SU-DHL-6 (cell line): ENCODE results near the gene ALG9.

Source experiments
- H2AFZ ChIP-seq: fragments of 200-600 bp; sonication (generic); 2 replicates; pipeline ENCODE4 v1.6.1; 2014; ENCODE audit warnings: low read depth, mild to moderate bottlenecking, moderate library complexity, mixed read lengths, antibody characterized with exemption, low read length; ENCODE audit not compliant: severe bottlenecking
- H3F3A ChIP-seq: fragments of 200-600 bp; shearing (Covaris generic); 2 replicates; pipeline ENCODE4 v1.6.0; 2016; ENCODE audit warnings: antibody characterized with exemption, mild to moderate bottlenecking; ENCODE audit not compliant: insufficient read depth
- H3K27ac ChIP-seq: fragments of 200-600 bp; sonication (generic); 2 replicates; pipeline ENCODE4 v1.5.1; 2016; ENCODE audit warnings: low read depth, mild to moderate bottlenecking, low read length, moderate library complexity, mixed read lengths
- H3K27me3 ChIP-seq: fragments of 200-600 bp; sonication (generic), shearing (Covaris generic); 2 replicates; pipeline ENCODE4 v1.6.0; 2014; ENCODE audit warnings: mild to moderate bottlenecking, low read length
- H3K36me3 ChIP-seq: fragments of 200-600 bp; sonication (generic); 2 replicates; pipeline ENCODE4 v1.6.1; 2014; ENCODE audit warnings: mild to moderate bottlenecking, low read length, mixed read lengths
- H3K4me2 ChIP-seq: fragments of 300-600, 200-600 bp; shearing (Covaris generic), sonication (generic); 2 replicates; pipeline ENCODE4 v1.6.0; 2014; ENCODE audit warnings: low read length, low read depth, mild to moderate bottlenecking; ENCODE audit not compliant: poor library complexity, severe bottlenecking
- H3K4me3 ChIP-seq: fragments of 200-600 bp; sonication (generic); 2 replicates; pipeline ENCODE4 v1.5.1; 2014; ENCODE audit warnings: antibody characterized with exemption, low read length, mild to moderate bottlenecking, mixed read lengths; ENCODE audit not compliant: insufficient read depth, poor library complexity, severe bottlenecking
- H3K79me2 ChIP-seq: fragments of 200-600 bp; sonication (generic); 2 replicates; pipeline ENCODE4 v1.6.1; 2014; ENCODE audit warnings: mild to moderate bottlenecking, low read length, moderate library complexity; ENCODE audit not compliant: insufficient read depth
- H3K9ac ChIP-seq: fragments of 200-600 bp; sonication (generic); 2 replicates; pipeline ENCODE4 v1.7.0; 2014; ENCODE audit warnings: mild to moderate bottlenecking, low read length
- H3K9me2 ChIP-seq: fragments of 200-600 bp; sonication (generic); replicated peaks from 2 replicates; pipeline ENCODE4 v1.6.1; 2014; ENCODE audit warnings: low read length; ENCODE audit not compliant: insufficient read depth
- H3K9me3 ChIP-seq: fragments of 200-600 bp; sonication (generic); 2 replicates; pipeline ENCODE4 v1.6.1; 2014; ENCODE audit warnings: low read length, mixed read lengths; ENCODE audit not compliant: insufficient read depth
- H4K20me1 ChIP-seq: fragments of 200-600 bp; sonication (generic); 2 replicates; pipeline ENCODE4 v1.6.1; 2014; ENCODE audit warnings: low read depth, mild to moderate bottlenecking, antibody characterized with exemption, low read length, moderate library complexity, mixed read lengths
- CTCF ChIP-seq: fragments of 200-600 bp; sonication (generic); IDR thresholded peaks from one replicate; pipeline ENCODE4 v1.5.1; 2017; ENCODE audit warnings: antibody characterized with exemption, mild to moderate bottlenecking, low read length, moderate library complexity; ENCODE audit not compliant: insufficient read depth, poor library complexity, severe bottlenecking
- EZH2phosphoT487 ChIP-seq: fragments of 200-600 bp; sonication (generic), shearing (Covaris generic); conservative IDR thresholded peaks from 2 replicates; pipeline ENCODE4 v1.6.1; 2018; ENCODE audit warnings: mild to moderate bottlenecking, antibody characterized with exemption, low read length, moderate library complexity, mixed read lengths

ALG9 gene

DNA sequence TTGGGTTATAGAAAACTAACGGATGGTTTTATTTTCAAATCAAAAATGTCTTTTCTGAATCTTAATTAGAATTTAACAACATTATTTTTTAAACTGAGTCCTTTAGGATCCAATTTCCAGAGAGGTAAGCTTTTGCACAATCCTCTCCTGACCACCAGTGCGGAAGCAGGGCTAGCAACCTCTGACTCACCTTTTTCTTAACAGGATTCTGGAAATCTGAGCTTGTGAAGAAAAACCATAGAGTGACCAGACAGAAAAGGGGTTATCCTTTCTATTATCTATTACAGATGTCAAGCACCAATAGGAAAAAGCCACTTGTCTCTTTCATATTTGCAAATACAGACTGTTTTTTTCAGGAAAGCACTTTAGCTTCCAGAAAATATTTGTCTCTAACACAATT lies 25.3 kb downstream of the ALG9 start:
- Histone ChIP-seq H3K36me3 (peaks cover 8% of the 10 kb centered on the region; the same call in 1 of the 2 replicates), H3K27me3 (no peaks in the 10 kb centered on the region), H3K4me2 (no peak overlapping the region), H2AFZ (no peak overlapping the region), H3K9me2 (no peaks in the 10 kb centered on the region), H4K20me1 (no peaks in the 10 kb centered on the region), H3K9ac (no peak overlapping the region), H3K9me3 (no peaks in the 10 kb centered on the region), H3F3A (no peaks in the 10 kb centered on the region), H3K79me2 (no peaks in the 10 kb centered on the region), H3K4me3 (no peak overlapping the region), H3K27ac (no peak overlapping the region)
- TF ChIP-seq CTCF = no peak
- no peak for TF ChIP-seq EZH2phosphoT487

DNA sequence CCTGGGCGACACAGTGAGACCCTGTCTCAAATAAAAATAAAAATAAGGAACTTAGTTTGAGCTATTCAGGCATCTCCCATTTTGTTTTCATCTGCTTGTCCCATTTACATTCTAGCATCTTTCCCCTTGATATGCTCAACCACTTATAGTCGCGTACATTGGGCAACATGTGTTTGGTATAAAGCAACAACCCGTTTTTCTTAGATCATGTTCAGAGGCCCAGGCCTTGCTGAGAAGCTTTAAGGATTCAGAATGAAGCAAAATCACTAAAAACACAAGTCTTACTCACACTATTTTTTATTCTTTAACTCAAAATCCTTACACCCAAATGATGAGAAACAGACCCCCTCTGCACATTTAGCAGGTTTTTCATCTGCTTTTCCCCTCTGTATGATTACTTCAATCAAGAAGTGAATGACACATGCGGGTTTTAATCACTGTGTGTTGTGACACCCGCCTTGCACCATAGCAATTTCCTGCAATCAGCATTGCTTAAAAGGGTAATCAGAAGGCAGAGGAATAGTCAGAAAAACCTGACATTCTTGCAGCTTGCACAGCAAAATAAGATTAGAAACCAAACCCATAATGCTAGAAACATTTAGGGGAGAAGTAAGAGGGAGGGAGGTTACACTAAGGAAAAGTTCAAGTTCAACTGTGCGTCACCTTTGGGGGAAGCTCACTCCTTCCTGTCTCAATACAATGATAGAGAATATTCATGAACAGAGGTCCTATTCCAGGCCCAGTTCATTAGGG lies 25.9 kb downstream of the ALG9 start:
- Histone ChIP-seq H3K9me2 (no peaks in the 10 kb centered on the region), H3K4me2 (no peak overlapping the region), H3K79me2 (no peaks in the 10 kb centered on the region), H3K4me3 (no peak overlapping the region), H3F3A (no peaks in the 10 kb centered on the region), H4K20me1 (no peaks in the 10 kb centered on the region), H2AFZ (no peak overlapping the region), H3K9me3 (no peaks in the 10 kb centered on the region), H3K27ac (no peak overlapping the region), H3K9ac (no peak overlapping the region), H3K27me3 (no peaks in the 10 kb centered on the region), H3K36me3 (peaks cover 8% of the 10 kb centered on the region; the same call in 1 of the 2 replicates)
- TF ChIP-seq EZH2phosphoT487 (no peak), CTCF (no peak)

DNA sequence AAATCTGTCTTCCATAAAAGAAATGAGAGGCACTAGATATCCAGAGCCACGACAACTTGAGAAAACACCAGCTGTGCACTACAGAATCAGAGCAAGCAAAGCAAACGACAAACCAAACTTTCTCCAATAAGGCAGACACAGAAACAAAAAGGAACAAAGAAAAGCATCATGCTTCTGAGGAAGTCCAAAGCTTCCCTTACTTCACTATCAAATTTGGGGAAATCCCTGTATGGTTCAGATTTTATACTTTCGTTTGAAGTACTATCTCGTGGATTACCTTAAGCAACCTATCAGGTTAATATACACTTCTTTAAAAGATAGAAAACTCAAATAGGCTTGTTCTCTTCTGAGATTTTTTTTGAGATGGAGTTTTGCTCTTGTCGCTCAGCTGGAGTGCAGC lies 27.7 kb downstream of the ALG9 start:
- TF ChIP-seq CTCF (no peak), EZH2phosphoT487 (no peak)
- Histone ChIP-seq H3K9me3 (no peaks in the 10 kb centered on the region), H3K27ac (no peak overlapping the region), H3K27me3 (no peaks in the 10 kb centered on the region), H2AFZ (no peak overlapping the region), H3K79me2 (no peaks in the 10 kb centered on the region), H3K36me3 (peaks cover 2% of the 10 kb centered on the region; the same call in 1 of the 2 replicates), H3K4me2 (no peak overlapping the region), H3K9ac (no peak overlapping the region), H3K4me3 (no peak overlapping the region), H4K20me1 (no peaks in the 10 kb centered on the region), H3K9me2 (no peaks in the 10 kb centered on the region), H3F3A (no peaks in the 10 kb centered on the region)
